ENCODE data around the gene MAP3K21.

DNA sequence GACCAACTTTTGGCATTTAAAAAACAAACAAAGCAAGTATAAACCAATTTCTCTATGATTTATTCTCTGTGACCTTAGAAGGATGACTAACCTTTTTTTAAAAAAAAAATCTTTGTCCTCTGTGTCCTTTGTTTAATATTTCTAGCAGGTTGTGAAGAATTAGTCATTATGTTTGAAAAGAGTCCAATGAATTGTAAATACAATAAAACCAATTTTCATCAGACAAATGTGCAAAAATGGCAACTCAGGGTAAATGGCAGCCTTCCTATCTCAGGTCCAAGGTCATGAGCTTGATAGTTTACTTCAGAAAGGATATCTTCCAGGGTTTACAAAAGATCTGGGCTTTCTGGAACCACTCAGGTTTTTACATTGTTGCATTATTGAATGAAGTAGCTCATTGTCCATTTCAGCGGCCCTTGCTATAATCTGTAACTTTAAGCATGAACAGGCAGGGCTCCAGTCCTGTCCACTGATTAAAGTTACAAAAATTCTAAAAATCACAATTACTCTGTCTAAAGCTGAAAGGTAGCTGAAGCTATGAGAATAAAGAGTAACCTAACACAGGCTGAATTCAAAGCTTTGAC lies 11.7 kb upstream of the MAP3K21 start:
- TF ChIP-seq, protein P1, sequence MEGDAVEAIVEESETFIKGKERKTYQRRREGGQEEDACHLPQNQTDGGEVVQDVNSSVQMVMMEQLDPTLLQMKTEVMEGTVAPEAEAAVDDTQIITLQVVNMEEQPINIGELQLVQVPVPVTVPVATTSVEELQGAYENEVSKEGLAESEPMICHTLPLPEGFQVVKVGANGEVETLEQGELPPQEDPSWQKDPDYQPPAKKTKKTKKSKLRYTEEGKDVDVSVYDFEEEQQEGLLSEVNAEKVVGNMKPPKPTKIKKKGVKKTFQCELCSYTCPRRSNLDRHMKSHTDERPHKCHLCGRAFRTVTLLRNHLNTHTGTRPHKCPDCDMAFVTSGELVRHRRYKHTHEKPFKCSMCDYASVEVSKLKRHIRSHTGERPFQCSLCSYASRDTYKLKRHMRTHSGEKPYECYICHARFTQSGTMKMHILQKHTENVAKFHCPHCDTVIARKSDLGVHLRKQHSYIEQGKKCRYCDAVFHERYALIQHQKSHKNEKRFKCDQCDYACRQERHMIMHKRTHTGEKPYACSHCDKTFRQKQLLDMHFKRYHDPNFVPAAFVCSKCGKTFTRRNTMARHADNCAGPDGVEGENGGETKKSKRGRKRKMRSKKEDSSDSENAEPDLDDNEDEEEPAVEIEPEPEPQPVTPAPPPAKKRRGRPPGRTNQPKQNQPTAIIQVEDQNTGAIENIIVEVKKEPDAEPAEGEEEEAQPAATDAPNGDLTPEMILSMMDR (conservative IDR thresholded peaks at IDR 0.05): no peak
- no peak for TF ChIP-seq ZFX (IDR thresholded peaks at IDR 0.05)
